HG03025 (cell line): ENCODE results near the gene RBM17.
A peak's percentile ranks its signal among the peaks of the same experiment; 100 is the strongest.
"Not testable (repeated sequence)": the region's sequence is repeated elsewhere in the genome, so short reads cannot be mapped to it uniquely, and the experiment has no call there.

Source experiments
- ATAC-seq: cut with Tn5 transposase; IDR thresholded peaks from one replicate; pipeline ENCODE4 v1.9.1; 2021; ENCODE audit warnings: mild to moderate bottlenecking, moderate library complexity; ENCODE audit not compliant: unreplicated experiment, low FRiP score

Gene RBM17

DNA sequence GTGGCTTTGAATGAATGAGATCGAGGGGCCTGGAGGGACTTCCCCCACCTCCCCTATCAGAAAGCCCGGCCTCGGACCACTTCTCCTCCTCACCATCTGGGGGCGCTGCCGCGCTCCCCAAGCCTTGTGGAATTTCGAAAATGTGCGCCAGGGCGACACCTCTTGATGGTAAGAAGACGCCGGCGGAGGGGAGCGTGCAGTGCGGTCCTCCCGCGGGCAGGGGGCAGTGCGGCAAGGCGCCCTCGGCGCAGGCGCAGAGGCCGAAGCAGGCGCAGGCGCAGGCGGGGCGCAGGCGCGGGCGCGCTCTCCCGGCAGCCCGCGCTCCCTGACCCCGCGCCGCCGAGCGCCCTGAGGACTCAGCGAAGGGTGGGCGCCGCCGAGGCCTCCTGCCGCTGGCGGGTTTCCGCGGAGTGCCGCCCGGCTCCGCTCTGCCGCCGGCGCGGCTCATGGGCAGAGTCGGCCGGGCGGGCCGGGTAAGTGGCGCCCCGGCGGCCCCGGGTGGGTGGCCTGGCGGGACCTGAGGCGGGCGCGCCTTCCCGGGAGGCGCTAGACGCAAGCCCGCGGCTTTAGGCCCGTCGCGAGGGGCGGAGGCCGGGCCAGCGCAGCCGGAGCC is at the start of gene RBM17:
Gene RBM17, plus strand, starts transcription at position 314 of the 613 bp plus-strand sequence. CDS start 8,032 bp downstream, outside the sequence.
- ATAC-seq: peak; percentile 77

DNA sequence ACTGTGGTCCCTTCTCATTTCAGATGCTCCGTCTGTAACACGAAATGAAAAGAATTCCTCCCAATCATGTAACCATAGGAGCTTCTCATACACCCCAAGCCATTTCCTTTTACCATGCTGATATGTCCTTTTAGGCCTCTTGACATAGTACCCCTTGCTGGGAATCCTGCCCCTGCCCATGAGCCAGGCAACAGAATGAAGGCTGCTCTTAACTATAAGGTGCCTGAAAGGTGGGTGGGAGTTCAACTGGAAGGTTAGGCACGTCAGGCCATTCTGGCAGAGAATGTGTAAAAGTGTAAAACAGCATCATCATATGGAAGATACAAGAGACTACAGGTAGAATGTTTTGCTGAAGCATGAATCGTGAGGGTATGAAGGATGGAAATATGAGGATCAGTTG is 49.1 kb upstream of the RBM17 start:
- ATAC-seq: no peak

GRCh38 chr10:6040205-6040604 is 48.6 kb upstream of the RBM17 start:
- ATAC-seq: no peak

GRCh38 chr10:6043377-6043776 is 45.5 kb upstream of the RBM17 start:
- not testable (repeated sequence) for ATAC-seq

DNA sequence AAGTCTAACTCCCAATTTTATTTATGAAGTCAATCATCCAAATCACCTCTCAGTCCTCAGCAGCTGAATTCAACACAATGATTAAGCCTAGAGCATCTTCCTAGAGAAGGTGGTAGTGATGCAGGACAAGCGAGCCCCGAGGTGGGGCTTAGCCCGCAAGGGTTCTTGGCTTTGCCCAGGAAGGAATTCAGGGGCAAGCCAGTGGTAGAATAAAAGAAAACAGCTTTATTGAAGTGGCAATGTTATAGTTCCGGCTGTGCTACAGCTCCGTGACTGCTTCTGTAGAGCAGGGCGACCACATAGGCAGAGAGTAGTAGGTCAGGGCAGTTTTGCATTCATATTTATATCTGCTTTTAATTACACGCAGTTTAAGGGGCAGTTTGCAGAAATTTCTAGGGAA is 44.8 kb upstream of the RBM17 start:
- ATAC-seq: no peak

DNA sequence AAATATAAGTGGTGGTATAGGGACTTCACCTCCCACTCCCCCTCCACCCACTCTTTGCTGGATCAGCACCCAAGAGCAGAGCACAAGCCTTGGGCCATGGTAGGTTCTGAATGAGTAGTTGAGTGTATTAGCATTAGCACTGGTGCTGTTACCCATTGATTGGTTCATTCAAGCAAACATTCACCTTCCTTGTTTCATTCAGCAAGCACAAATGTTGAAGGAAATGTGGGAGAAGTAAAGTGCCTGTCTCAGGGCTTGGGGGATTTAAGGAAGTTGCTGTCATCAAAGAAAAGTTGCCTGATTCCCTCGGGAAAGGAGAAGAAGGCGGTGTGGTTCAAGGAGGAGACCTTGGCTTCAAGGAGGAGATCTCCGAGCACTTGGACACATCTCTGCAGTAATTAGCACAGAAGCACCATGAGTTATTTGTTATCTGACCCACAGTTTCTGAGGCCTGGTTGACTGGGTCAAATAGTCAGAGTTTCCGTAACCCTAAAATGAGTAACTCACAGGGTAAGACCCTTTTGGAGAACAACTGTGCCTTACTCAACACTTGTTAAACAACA is 44.0 kb upstream of the RBM17 start:
- no peak for ATAC-seq

GRCh38 chr10:6045314-6045848 is 43.5 kb upstream of the RBM17 start:
- no peak for ATAC-seq

GRCh38 chr10:6045878-6046772 is 42.7 kb upstream of the RBM17 start:
- ATAC-seq: no peak

DNA sequence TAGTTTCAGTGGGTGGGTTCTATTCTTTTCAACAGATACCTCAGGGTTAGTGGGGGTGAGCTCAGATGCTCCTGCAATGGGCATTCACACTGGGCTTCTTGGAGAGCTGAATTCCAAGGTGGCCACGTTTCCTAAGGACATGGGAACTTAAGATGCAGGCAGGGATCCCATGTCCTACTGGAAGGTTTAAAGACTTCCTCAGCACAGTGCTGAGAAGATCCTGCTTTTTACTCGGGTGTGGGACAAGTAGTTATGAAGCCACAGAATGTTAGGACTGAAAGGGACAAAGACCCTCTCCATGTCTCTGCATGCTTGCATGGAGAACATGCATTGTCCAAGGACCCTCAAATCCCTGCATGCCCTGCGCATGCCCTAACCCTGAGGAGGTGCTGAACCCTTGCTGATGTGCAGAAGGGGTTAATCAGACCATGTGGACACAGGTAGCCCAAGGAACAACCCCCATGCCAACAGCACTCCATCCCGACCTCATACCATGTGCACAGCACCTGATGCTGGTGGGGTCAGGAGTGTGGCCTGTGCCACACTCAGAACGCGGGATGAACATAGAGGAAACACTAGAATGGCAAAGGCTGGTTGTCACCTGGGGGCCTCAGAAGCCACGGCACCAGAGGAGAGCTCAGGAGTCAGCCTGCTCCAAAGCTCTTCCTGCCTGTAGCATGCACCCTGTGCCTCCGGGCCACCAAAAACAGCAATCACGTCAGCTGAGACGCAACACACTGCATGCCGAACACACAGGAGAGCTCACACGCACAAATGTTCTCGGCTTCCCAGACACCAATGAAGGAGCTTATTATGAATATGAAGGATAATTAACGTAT is 41.8 kb upstream of the RBM17 start:
- ATAC-seq: no peak

- no peak for ATAC-seq
These were observed 41.0 kb upstream of the RBM17 start for GRCh38 chr10:6047847-6048246.

DNA sequence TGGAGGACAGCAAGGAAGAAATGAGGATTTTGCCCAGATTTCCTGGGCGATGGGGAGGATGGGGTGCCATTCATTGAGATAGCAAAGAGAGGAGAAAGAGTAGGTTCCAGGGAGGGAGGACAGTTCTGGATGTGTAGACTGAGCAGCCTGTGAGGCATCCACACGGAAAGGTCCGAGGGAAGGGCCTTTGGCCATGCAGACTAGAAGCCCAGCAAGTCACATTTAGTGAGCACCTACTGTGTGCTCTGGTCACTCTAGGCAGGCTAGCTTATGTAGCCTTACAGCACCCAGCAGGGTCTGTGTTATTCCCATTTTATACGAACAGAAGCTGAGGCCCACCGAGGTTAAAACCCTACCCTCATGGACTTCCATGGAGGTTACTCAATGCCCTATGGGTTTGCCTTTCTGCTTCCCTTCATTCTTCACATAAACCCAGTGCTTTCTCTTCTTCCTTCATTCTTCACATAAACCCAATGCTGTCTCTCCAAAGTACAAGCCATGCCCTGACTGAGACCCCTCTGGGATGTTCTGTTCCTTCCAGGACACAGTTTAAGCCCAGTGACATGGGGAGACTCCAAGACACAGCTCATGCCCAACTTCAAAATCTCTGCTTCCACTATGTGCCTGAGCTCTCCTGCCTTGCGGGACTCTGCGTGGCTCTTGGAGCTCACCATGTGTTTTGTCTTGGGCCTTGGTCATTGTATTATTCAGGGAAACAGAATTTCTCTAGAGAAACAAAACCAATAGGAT is 40.4 kb upstream of the RBM17 start:
- ATAC-seq: no peak

GRCh38 chr10:6049031-6049400 is 39.8 kb upstream of the RBM17 start:
- no peak for ATAC-seq

DNA sequence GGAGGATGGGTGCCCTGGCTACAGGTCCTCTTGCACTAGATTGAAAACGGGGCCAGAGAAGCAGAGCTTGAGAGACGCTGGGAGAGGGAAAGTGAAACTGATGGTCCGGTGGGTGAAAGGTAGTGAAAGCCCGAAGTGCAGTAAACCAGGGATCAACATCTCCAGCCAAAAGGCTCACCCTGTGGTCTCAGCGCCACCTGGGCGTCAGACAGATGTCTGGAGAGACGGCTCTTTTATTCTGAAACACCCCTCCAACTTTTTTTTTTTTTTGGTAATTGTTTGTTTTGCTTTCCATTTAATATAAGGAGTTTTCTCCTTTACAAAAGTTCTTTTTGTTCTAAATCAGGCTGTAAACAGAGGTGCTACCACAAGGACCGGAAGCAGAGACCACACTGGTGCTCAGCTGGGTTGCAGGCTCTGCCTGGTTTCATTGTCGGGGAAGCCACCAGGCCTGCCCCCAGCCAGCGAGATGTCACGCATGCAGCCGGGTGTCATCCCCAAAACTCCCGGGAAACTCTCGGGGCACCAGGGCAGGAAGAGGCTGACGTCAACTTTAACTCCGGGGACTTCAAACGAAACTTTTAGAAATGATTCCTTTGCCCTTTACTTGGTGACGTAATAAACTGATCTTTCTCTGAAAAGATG is 37.9 kb upstream of the RBM17 start:
- ATAC-seq: peak; percentile 59

DNA sequence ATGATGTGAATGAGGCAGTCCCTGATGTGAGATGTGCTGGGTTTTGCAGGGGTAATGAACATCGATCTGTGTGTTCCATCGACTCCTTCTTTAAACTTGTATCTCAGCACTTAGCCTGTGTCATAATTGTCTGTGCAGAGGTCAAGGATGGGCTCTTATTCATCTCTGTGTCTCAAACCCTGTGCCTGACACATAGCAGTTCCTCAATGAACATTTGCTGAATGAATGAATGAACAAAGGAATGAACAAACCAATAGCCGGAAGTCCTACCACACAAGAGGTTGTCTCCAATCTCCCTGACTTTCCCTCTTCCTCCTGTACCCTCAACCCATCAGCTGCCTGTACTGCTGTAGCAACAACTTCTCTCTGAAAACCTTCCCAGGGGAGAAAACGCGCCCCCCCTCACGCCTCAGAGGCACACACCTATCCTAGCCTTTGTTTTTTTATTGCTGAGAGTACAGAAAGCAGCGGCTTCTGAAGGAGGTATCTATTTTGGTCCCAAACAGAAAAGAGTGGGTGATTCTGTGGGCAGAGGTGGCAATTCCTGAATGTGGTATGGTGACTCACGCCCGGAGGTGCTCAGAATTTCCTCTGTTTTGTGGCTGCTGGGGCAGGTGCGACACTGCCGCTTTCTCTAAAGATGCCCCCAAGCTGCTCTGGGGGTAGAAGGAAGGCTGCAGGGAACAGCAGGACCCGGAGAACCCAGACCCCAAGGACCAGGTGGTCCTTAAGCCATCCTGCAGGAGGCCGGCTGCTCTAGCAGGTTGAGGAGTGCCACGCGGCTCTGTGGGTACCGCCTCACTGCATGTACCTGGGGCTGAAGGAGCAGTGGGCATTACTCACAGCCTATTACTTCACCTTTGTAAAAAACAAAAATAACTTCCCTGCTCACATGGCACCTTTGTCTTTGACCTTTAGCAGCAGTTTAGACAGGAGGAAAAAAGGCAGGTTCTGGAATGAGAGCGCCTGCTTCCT is 36.3 kb upstream of the RBM17 start:
- ATAC-seq: no peak

DNA sequence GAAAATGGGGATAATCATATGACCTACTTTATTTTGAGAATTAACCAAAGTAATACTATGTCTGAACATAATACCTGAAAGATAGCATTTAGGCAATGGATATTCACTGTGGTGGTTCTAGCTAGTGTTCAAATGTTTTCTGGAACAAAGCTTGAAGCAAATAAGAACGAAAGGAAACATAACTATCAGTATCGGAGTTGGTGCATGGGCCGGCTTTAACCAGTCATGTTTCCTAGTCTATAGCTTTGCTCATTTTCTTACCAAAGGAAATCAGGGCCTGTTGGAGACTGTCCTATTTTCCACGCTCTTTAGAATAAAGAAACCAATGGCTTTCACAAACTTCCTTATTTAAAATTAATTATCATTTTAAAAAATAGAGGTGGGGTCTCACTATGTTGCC is 35.5 kb upstream of the RBM17 start:
- ATAC-seq: no peak

GRCh38 chr10:6053816-6054631 is 34.8 kb upstream of the RBM17 start:
- ATAC-seq: no peak

DNA sequence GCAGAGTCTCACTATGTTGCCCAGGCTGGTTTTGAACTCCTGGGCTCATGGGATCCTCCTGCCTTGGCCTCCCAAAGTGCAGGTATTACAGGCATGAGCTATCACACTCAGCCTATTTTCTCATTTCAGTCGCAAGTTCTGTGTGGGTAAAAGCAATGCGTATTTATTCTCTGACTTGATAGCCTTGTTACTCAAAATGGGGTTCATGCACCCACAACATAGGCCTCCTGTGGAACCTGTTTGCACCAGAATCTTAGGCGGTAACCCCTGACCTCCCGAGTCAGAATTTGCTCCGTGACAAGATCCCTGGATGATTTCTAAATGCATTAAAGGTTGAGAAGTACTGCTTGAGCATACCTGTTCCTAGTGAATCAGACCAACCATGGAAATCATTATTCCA is 34.0 kb upstream of the RBM17 start:
- no peak for ATAC-seq
